ENCODE data around the gene APOBEC3G.
"Not testable (repeated sequence)": the region's sequence is repeated elsewhere in the genome, so short reads cannot be mapped to it uniquely, and the experiment has no call there.

Gene APOBEC3G

GRCh38 chr22:39039306-39040126 is 37.6 kb upstream of the APOBEC3G start:
- Histone ChIP-seq H3K9me3 (ENCODE audit: control insufficient read depth, low read length) (no peaks in the 10 kb centered on the region), H3K36me3 (ENCODE audit: control insufficient read depth, insufficient read depth, low read length) (no peaks in the 10 kb centered on the region), H3K27ac (peak overlapping the region; percentile 87), H2AFZ (peak overlapping the region; percentile 70), H3K9ac (no peak overlapping the region), H3K4me3 (ENCODE audit: low read depth, low read length) (no peak overlapping the region), H3K79me2 (no peaks in the 10 kb centered on the region), H3K4me2 (ENCODE audit: low read length) (no peak overlapping the region), H3K27me3 (ENCODE audit: control insufficient read depth, insufficient read depth, low read length) (no peaks in the 10 kb centered on the region), H3K4me1 (peaks cover 2% of the 10 kb centered on the region)
- no peak for TF ChIP-seq CTCF (IDR thresholded peaks at IDR 0.05)

- not testable (repeated sequence) for H3K27me3 ChIP-seq (ENCODE audit: control insufficient read depth, insufficient read depth, low read length); H3K9me3 ChIP-seq (ENCODE audit: control insufficient read depth, low read length); H3K36me3 ChIP-seq (ENCODE audit: control insufficient read depth, insufficient read depth, low read length); H3K4me1 ChIP-seq; H3K9ac ChIP-seq; H3K79me2 ChIP-seq; H3K4me3 ChIP-seq (ENCODE audit: low read depth, low read length)
- H3K4me2 ChIP-seq (ENCODE audit: low read length): peak overlapping the region; percentile 35
- peak overlapping the region; percentile 70 for H2AFZ ChIP-seq
- H3K27ac ChIP-seq: peak overlapping the region; percentile 87
Observed at GRCh38 chr22:39040155-39040537, 36.9 kb upstream of the APOBEC3G start.

- peak within 1 kb of the TSS; percentile 87 for H3K27ac ChIP-seq
- H3K27me3 ChIP-seq (ENCODE audit: control insufficient read depth, insufficient read depth, low read length); H3K79me2 ChIP-seq; H3K9me3 ChIP-seq (ENCODE audit: control insufficient read depth, low read length); H3K36me3 ChIP-seq (ENCODE audit: control insufficient read depth, insufficient read depth, low read length); H3K9ac ChIP-seq; H3K4me1 ChIP-seq: not testable (repeated sequence)
- H2AFZ ChIP-seq: peak within 1 kb of the TSS; percentile 70
- peak within 1 kb of the TSS; percentile 60 for H3K4me3 ChIP-seq (ENCODE audit: low read depth, low read length)
- H3K4me2 ChIP-seq (ENCODE audit: low read length): peak within 1 kb of the TSS; percentile 78
Observed at GRCh38 chr22:39040538-39041296, 36.4 kb upstream of the APOBEC3G start, which contains the start of gene APOBEC3F. Gene APOBEC3F, plus strand, starts transcription at chr22:39040864. Its CDS starts 97 bp downstream, at chr22:39040961.

DNA sequence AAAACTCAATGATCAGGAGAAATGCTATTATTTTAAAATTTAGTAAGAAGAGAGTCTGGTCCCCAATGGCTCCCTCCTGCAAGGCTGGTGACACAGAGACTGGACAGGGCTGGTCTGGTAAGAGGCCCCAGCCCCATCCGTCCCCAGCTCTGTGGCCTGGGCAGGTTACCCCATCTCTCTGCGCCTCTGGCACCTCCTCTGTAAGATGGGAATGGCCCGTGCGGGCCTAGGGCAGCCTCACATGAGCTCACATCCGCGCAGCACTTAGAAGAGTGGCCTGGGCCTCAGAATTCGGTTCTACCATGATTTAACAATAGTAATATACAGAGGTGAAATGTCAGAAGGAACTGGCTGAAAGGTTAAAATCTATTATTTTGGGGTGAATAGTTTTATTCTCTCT is 35.2 kb upstream of the APOBEC3G start:
- no peak overlapping the region for H3K4me3 ChIP-seq (ENCODE audit: low read depth, low read length)

DNA sequence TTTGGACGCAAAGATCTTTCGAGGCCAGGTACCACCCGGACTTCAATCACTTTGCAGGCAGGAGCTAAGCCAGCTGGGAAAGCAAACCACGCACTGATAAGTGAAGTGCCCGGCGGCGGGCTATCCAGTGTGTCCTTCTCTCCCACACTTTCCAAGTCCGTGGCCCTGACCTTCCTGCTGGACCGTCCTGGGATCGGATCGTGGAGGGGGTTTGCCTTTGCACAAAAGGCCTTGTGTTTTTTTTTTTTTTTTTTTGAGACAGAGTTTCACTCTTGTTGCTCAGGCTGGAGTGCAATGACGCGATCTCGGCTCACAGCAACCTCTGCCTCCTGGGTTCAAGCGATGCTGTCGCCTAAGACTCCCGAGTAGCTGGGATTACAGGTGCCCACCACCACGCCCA is 34.0 kb upstream of the APOBEC3G start:
- not testable (repeated sequence) for H3K4me1 ChIP-seq; H2AFZ ChIP-seq; H3K4me2 ChIP-seq (ENCODE audit: low read length); H3K9ac ChIP-seq; H3K9me3 ChIP-seq (ENCODE audit: control insufficient read depth, low read length); H3K36me3 ChIP-seq (ENCODE audit: control insufficient read depth, insufficient read depth, low read length); H3K4me3 ChIP-seq (ENCODE audit: low read depth, low read length); H3K79me2 ChIP-seq; H3K27ac ChIP-seq; H3K27me3 ChIP-seq (ENCODE audit: control insufficient read depth, insufficient read depth, low read length)

More for the DNA sequence above, 35.2 kb upstream of the APOBEC3G start:
- H3K9me3 ChIP-seq (ENCODE audit: control insufficient read depth, low read length): no peaks in the 10 kb centered on the region
- H3K4me1 ChIP-seq: peaks cover 2% of the 10 kb centered on the region
- H3K27me3 ChIP-seq (ENCODE audit: control insufficient read depth, insufficient read depth, low read length): no peaks in the 10 kb centered on the region
- H3K9ac ChIP-seq: no peak overlapping the region
- TF ChIP-seq CTCF (IDR thresholded peaks at IDR 0.05): no peak
- H3K4me2 ChIP-seq (ENCODE audit: low read length): no peak overlapping the region
- no peaks in the 10 kb centered on the region for H3K36me3 ChIP-seq (ENCODE audit: control insufficient read depth, insufficient read depth, low read length)
- H2AFZ ChIP-seq: no peak overlapping the region
- H3K27ac ChIP-seq: no peak overlapping the region
- H3K79me2 ChIP-seq: no peaks in the 10 kb centered on the region

- not testable (repeated sequence) for H3K27me3 ChIP-seq (ENCODE audit: control insufficient read depth, insufficient read depth, low read length); H3K4me3 ChIP-seq (ENCODE audit: low read depth, low read length); H2AFZ ChIP-seq; H3K4me1 ChIP-seq; H3K36me3 ChIP-seq (ENCODE audit: control insufficient read depth, insufficient read depth, low read length); H3K9ac ChIP-seq; H3K27ac ChIP-seq; H3K9me3 ChIP-seq (ENCODE audit: control insufficient read depth, low read length); H3K79me2 ChIP-seq; H3K4me2 ChIP-seq (ENCODE audit: low read length)
Observed at GRCh38 chr22:39045136-39045535, 31.9 kb upstream of the APOBEC3G start.

DNA sequence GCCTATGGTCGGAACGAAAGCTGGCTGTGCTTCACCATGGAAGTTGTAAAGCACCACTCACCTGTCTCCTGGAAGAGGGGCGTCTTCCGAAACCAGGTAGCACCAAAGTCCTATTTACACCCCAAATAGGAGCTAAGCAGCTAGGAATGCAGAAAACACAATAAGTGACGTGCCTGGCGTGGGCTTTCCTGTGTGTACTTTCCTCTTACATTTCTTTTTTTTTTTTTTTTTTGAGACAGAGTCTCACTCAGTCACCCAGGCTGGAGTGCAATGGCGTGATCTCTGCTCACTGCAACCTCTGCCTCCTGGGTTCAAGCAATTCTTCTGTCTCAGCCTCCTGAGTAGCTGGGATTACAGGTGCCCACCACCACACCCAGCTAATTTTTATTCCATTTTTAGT is 27.6 kb upstream of the APOBEC3G start:
- H3K4me2 ChIP-seq (ENCODE audit: low read length); H3K27ac ChIP-seq; H3K9ac ChIP-seq; H3K4me3 ChIP-seq (ENCODE audit: low read depth, low read length); H2AFZ ChIP-seq; H3K4me1 ChIP-seq; H3K9me3 ChIP-seq (ENCODE audit: control insufficient read depth, low read length); H3K27me3 ChIP-seq (ENCODE audit: control insufficient read depth, insufficient read depth, low read length); H3K36me3 ChIP-seq (ENCODE audit: control insufficient read depth, insufficient read depth, low read length); H3K79me2 ChIP-seq: not testable (repeated sequence)

DNA sequence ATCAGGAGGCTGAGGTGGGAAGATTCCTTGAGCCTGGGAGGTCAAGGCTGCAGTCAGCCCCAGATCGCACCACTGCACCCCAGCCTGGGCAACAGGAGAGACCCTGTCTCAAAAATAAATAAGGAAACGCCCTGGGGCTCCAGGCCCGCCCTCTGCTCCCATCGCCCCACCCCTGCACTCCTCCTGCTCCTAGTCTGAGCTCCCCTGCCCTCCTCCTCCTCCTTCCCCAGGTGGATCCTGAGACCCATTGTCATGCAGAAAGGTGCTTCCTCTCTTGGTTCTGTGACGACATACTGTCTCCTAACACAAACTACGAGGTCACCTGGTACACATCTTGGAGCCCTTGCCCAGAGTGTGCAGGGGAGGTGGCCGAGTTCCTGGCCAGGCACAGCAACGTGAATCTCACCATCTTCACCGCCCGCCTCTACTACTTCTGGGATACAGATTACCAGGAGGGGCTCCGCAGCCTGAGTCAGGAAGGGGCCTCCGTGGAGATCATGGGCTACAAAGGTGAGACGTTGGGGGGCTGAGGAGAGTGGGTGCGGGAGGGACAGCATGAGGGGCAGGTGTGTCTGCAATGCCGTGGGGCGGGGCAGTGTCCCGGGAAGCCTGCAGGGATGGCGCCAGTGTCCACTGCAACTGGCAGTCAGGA is 25.1 kb upstream of the APOBEC3G start:
- not testable (repeated sequence) for H2AFZ ChIP-seq; H3K79me2 ChIP-seq; H3K36me3 ChIP-seq (ENCODE audit: control insufficient read depth, insufficient read depth, low read length); H3K9me3 ChIP-seq (ENCODE audit: control insufficient read depth, low read length); H3K4me1 ChIP-seq; H3K4me3 ChIP-seq (ENCODE audit: low read depth, low read length); H3K9ac ChIP-seq; H3K27ac ChIP-seq; H3K27me3 ChIP-seq (ENCODE audit: control insufficient read depth, insufficient read depth, low read length); H3K4me2 ChIP-seq (ENCODE audit: low read length)
